ENCODE data around the gene AFTPH.

Gene AFTPH

GRCh38 chr2:64482765-64483504 lies 41.2 kb upstream of the AFTPH start:
- no peaks in the 10 kb centered on the region for H3K9me3 ChIP-seq (ENCODE audit: control insufficient read depth in 2 of 2, low read length in 2 of 2)
- H3K9ac ChIP-seq (ENCODE audit: low read depth in 1 of 2, low read length in 2 of 2) = no peak overlapping the region
- H3K4me1 ChIP-seq (ENCODE audit: control insufficient read depth in 2 of 2, insufficient read depth in 2 of 2, low read length in 2 of 2) = peaks cover 2 to 4% of the 10 kb centered on the region in 2 donors
- no peaks in the 10 kb centered on the region for H3K36me3 ChIP-seq (ENCODE audit: control insufficient read depth in 2 of 2, insufficient read depth in 2 of 2, low read length in 2 of 2)
- no peak overlapping the region for H3K4me3 ChIP-seq (ENCODE audit: low read length in 2 of 2)
- no peaks in the 10 kb centered on the region for H3K27me3 ChIP-seq (ENCODE audit: control insufficient read depth in 2 of 2, insufficient read depth in 2 of 2, low read length in 2 of 2)
- H3K27ac ChIP-seq (ENCODE audit: low read depth in 2 of 2, low read length in 2 of 2) = no peak overlapping the region

- H3K4me3 ChIP-seq (ENCODE audit: low read length in 2 of 2) = no peak overlapping the region
- H3K4me1 ChIP-seq (ENCODE audit: control insufficient read depth in 2 of 2, insufficient read depth in 2 of 2, low read length in 2 of 2) = peaks cover 4 to 5% of the 10 kb centered on the region in 2 donors
- H3K27me3 ChIP-seq (ENCODE audit: control insufficient read depth in 2 of 2, insufficient read depth in 2 of 2, low read length in 2 of 2) = no peaks in the 10 kb centered on the region
- H3K9ac ChIP-seq (ENCODE audit: low read depth in 1 of 2, low read length in 2 of 2) = no peak overlapping the region
- no peaks in the 10 kb centered on the region for H3K9me3 ChIP-seq (ENCODE audit: control insufficient read depth in 2 of 2, low read length in 2 of 2)
- no peak overlapping the region for H3K27ac ChIP-seq (ENCODE audit: low read depth in 2 of 2, low read length in 2 of 2)
- H3K36me3 ChIP-seq (ENCODE audit: control insufficient read depth in 2 of 2, insufficient read depth in 2 of 2, low read length in 2 of 2) = no peaks in the 10 kb centered on the region
These were observed 38.8 kb upstream of the AFTPH start for GRCh38 chr2:64485331-64485730.

- H3K4me1 ChIP-seq (ENCODE audit: control insufficient read depth in 2 of 2, insufficient read depth in 2 of 2, low read length in 2 of 2) = peaks cover 4 to 5% of the 10 kb centered on the region in 2 donors
- no peak overlapping the region for H3K4me3 ChIP-seq (ENCODE audit: low read length in 2 of 2)
- H3K9ac ChIP-seq (ENCODE audit: low read depth in 1 of 2, low read length in 2 of 2) = no peak overlapping the region
- H3K9me3 ChIP-seq (ENCODE audit: control insufficient read depth in 2 of 2, low read length in 2 of 2) = no peaks in the 10 kb centered on the region
- no peaks in the 10 kb centered on the region for H3K27me3 ChIP-seq (ENCODE audit: control insufficient read depth in 2 of 2, insufficient read depth in 2 of 2, low read length in 2 of 2)
- no peak overlapping the region for H3K27ac ChIP-seq (ENCODE audit: low read depth in 2 of 2, low read length in 2 of 2)
- no peaks in the 10 kb centered on the region for H3K36me3 ChIP-seq (ENCODE audit: control insufficient read depth in 2 of 2, insufficient read depth in 2 of 2, low read length in 2 of 2)
These were observed 38.2 kb upstream of the AFTPH start for GRCh38 chr2:64485961-64486360.

- H3K27me3 ChIP-seq (ENCODE audit: control insufficient read depth in 2 of 2, insufficient read depth in 2 of 2, low read length in 2 of 2) = no peaks in the 10 kb centered on the region
- H3K9ac ChIP-seq (ENCODE audit: low read depth in 1 of 2, low read length in 2 of 2) = no peak overlapping the region
- no peaks in the 10 kb centered on the region for H3K36me3 ChIP-seq (ENCODE audit: control insufficient read depth in 2 of 2, insufficient read depth in 2 of 2, low read length in 2 of 2)
- no peaks in the 10 kb centered on the region for H3K9me3 ChIP-seq (ENCODE audit: control insufficient read depth in 2 of 2, low read length in 2 of 2)
- H3K4me1 ChIP-seq (ENCODE audit: control insufficient read depth in 2 of 2, insufficient read depth in 2 of 2, low read length in 2 of 2) = peaks cover 4 to 5% of the 10 kb centered on the region in 2 donors
- H3K27ac ChIP-seq (ENCODE audit: low read depth in 2 of 2, low read length in 2 of 2) = no peak overlapping the region
- no peak overlapping the region for H3K4me3 ChIP-seq (ENCODE audit: low read length in 2 of 2)
These were observed 36.7 kb upstream of the AFTPH start for GRCh38 chr2:64487256-64488049.

GRCh38 chr2:64488050-64488974 lies 35.8 kb upstream of the AFTPH start:
- Histone ChIP-seq H3K27me3 (ENCODE audit: control insufficient read depth in 2 of 2, insufficient read depth in 2 of 2, low read length in 2 of 2) (no peaks in the 10 kb centered on the region), H3K27ac (ENCODE audit: low read depth in 2 of 2, low read length in 2 of 2) (no peak overlapping the region), H3K9ac (ENCODE audit: low read depth in 1 of 2, low read length in 2 of 2) (peak overlapping the region in 1 of 2 donors; percentile 32), H3K36me3 (ENCODE audit: control insufficient read depth in 2 of 2, insufficient read depth in 2 of 2, low read length in 2 of 2) (no peaks in the 10 kb centered on the region), H3K4me1 (ENCODE audit: control insufficient read depth in 2 of 2, insufficient read depth in 2 of 2, low read length in 2 of 2) (peaks cover 4 to 5% of the 10 kb centered on the region in 2 donors), H3K9me3 (ENCODE audit: control insufficient read depth in 2 of 2, low read length in 2 of 2) (no peaks in the 10 kb centered on the region), H3K4me3 (ENCODE audit: low read length in 2 of 2) (no peak overlapping the region)

- no peak overlapping the region for H3K27ac ChIP-seq (ENCODE audit: low read depth in 2 of 2, low read length in 2 of 2)
- H3K4me3 ChIP-seq (ENCODE audit: low read length in 2 of 2) = no peak overlapping the region
- no peaks in the 10 kb centered on the region for H3K27me3 ChIP-seq (ENCODE audit: control insufficient read depth in 2 of 2, insufficient read depth in 2 of 2, low read length in 2 of 2)
- H3K9me3 ChIP-seq (ENCODE audit: control insufficient read depth in 2 of 2, low read length in 2 of 2) = no peaks in the 10 kb centered on the region
- no peak overlapping the region for H3K9ac ChIP-seq (ENCODE audit: low read depth in 1 of 2, low read length in 2 of 2)
- peaks cover 4 to 5% of the 10 kb centered on the region in 2 donors for H3K4me1 ChIP-seq (ENCODE audit: control insufficient read depth in 2 of 2, insufficient read depth in 2 of 2, low read length in 2 of 2)
- H3K36me3 ChIP-seq (ENCODE audit: control insufficient read depth in 2 of 2, insufficient read depth in 2 of 2, low read length in 2 of 2) = no peaks in the 10 kb centered on the region
These were observed 34.9 kb upstream of the AFTPH start for GRCh38 chr2:64489081-64489751.

GRCh38 chr2:64491426-64491825 lies 32.7 kb upstream of the AFTPH start:
- Histone ChIP-seq H3K36me3 (ENCODE audit: control insufficient read depth in 2 of 2, insufficient read depth in 2 of 2, low read length in 2 of 2) (no peaks in the 10 kb centered on the region), H3K9me3 (ENCODE audit: control insufficient read depth in 2 of 2, low read length in 2 of 2) (no peaks in the 10 kb centered on the region), H3K4me3 (ENCODE audit: low read length in 2 of 2) (no peak overlapping the region), H3K9ac (ENCODE audit: low read depth in 1 of 2, low read length in 2 of 2) (no peak overlapping the region), H3K27ac (ENCODE audit: low read depth in 2 of 2, low read length in 2 of 2) (no peak overlapping the region), H3K27me3 (ENCODE audit: control insufficient read depth in 2 of 2, insufficient read depth in 2 of 2, low read length in 2 of 2) (no peaks in the 10 kb centered on the region), H3K4me1 (ENCODE audit: control insufficient read depth in 2 of 2, insufficient read depth in 2 of 2, low read length in 2 of 2) (peaks cover 0 to 5% of the 10 kb centered on the region in 2 donors)

GRCh38 chr2:64492272-64492671 lies 31.9 kb upstream of the AFTPH start:
- no peaks in the 10 kb centered on the region for H3K36me3 ChIP-seq (ENCODE audit: control insufficient read depth in 2 of 2, insufficient read depth in 2 of 2, low read length in 2 of 2)
- peaks cover 0 to 5% of the 10 kb centered on the region in 2 donors for H3K4me1 ChIP-seq (ENCODE audit: control insufficient read depth in 2 of 2, insufficient read depth in 2 of 2, low read length in 2 of 2)
- H3K4me3 ChIP-seq (ENCODE audit: low read length in 2 of 2) = no peak overlapping the region
- no peak overlapping the region for H3K9ac ChIP-seq (ENCODE audit: low read depth in 1 of 2, low read length in 2 of 2)
- peaks cover 0 to 1% of the 10 kb centered on the region in 2 donors for H3K27me3 ChIP-seq (ENCODE audit: control insufficient read depth in 2 of 2, insufficient read depth in 2 of 2, low read length in 2 of 2)
- no peaks in the 10 kb centered on the region for H3K9me3 ChIP-seq (ENCODE audit: control insufficient read depth in 2 of 2, low read length in 2 of 2)
- no peak overlapping the region for H3K27ac ChIP-seq (ENCODE audit: low read depth in 2 of 2, low read length in 2 of 2)

- H3K4me1 ChIP-seq (ENCODE audit: control insufficient read depth in 2 of 2, insufficient read depth in 2 of 2, low read length in 2 of 2) = peaks cover 0 to 3% of the 10 kb centered on the region in 2 donors
- H3K9me3 ChIP-seq (ENCODE audit: control insufficient read depth in 2 of 2, low read length in 2 of 2) = no peaks in the 10 kb centered on the region
- no peak overlapping the region for H3K27ac ChIP-seq (ENCODE audit: low read depth in 2 of 2, low read length in 2 of 2)
- no peak overlapping the region for H3K9ac ChIP-seq (ENCODE audit: low read depth in 1 of 2, low read length in 2 of 2)
- H3K4me3 ChIP-seq (ENCODE audit: low read length in 2 of 2) = no peak overlapping the region
- H3K27me3 ChIP-seq (ENCODE audit: control insufficient read depth in 2 of 2, insufficient read depth in 2 of 2, low read length in 2 of 2) = peaks cover 0 to 3% of the 10 kb centered on the region in 2 donors
- no peaks in the 10 kb centered on the region for H3K36me3 ChIP-seq (ENCODE audit: control insufficient read depth in 2 of 2, insufficient read depth in 2 of 2, low read length in 2 of 2)
These were observed 31.3 kb upstream of the AFTPH start for GRCh38 chr2:64492821-64493220.

All from mucosa of rectum (tissue), 2 donors.